GM21423 (cell line): Measurements from ENCODE around the gene TRMT2A.

Experiments
- ATAC-seq: cut with Tn5 transposase; IDR thresholded peaks from one replicate; pipeline ENCODE4 v1.9.1; 2021; ENCODE audit warnings: mild to moderate bottlenecking, moderate library complexity; ENCODE audit not compliant: unreplicated experiment

TRMT2A gene

DNA sequence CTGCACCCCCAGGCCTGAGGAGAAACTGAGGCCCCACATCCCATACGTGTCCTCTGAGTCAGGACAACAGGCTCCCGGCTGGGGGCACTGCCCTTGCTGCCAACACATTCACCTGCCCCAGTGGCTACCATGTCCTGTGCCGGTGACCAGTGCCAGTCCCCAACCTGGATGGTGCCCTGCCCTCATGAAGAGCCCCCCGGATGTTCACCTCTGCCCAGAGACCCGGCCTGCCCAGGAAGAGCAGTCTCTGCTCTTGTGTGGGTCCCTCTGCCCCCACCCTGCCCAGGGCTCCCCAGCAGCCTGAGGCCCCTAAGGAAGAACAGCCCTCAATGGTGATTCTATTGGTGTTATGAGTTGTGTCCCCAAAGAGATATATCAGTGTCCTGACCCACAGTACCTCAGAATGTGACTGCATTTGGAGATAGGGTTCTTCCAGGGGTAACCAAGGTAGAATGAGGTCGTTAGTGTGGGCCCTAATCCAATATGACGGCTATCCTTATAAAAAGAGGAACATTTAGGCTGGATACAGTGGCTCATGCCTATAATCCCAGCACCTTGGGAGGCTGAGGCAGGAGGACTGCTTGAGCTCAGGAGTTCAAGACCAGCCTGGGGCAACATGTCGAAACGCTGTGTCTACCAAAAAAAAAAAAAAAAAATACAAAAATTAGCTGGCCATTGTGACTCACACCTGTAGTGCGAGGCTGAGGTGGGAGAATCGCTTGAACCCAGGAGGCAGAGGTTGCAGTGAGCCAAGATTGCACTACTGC lies 50.2 kb downstream of the TRMT2A start:
- ATAC-seq = no peak

DNA sequence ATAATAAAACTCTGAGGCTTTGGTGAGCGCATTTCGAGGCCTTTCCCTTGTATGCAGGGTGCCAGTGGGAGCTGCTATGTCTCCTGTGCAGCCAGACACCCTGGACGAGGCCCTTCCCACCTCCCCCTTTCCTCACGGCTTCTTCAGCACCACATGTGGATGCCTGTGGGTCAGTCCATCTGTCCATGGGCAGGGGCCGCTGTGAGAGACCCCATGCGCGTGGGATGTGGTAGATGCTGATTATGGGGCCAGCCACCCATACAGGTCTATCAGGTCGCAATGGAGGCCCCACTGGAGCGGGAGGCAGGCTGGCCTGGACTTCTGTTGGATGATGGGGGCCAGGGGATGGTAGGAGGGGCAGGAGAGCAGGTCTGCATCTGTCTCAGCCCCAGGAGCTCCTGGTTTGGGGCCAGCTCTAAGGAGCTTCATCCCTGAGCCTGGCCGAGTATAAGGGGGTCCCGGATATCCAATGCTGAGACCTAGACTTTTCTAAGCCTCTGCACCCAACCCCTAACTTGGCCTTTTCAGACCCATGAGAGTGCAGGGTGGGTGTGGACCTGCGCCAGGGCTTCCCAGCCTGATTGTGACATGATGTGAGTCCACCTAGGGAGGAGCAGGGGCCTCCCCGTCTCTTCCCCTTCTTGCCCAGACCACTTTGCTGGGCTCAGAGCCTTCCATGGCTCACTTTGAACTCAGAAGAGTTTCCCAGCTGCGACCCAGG lies 51.0 kb downstream of the TRMT2A start:
- no peak for ATAC-seq

DNA sequence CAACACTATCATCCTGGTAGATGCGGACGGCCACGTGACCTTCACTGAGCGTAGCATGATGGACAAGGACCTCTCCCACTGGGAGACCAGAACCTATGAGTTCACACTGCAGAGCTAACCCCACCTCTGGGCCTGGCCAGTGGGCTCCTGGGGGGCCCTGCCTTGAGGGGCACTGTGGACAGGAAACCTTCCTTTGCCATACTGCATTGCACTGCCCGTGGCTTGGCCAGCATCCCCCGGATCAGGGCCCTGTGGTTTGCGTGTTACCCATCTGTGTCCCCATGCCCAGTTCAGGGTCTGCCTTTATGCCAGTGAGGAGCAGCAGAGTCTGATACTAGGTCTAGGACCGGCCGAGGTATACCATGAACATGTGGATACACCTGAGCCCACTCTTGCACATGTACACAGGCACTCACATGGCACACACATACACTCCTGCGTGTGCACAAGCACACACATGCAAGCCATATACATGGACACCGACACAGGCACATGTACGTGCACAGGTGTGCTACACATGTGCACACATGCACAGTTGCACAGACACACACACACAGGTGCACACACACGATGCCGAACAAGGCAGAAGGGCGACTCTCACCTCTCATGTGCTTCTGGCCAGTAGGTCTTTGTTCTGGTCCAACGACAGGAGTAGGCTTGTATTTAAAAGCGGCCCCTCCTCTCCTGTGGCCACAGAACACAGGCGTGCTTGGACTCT lies 52.3 kb downstream of the TRMT2A start:
- no peak for ATAC-seq

DNA sequence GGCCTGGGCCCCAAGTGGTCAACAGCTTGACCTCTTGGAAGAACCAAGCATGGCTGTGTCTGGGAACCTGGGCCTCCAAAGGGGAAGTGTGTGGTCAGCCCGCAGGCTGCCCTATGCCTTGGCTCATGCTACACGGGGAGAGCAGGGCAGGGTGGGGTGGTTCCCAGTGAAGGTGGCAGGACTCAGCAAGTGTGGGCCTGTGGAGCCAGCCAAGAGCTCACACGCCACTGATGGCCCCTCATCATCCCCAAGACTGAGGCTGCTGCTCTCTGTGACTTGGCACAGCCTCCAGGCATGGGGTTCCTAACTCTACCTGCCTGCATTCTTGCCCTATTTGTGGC lies 52.9 kb downstream of the TRMT2A start:
- ATAC-seq = no peak

DNA sequence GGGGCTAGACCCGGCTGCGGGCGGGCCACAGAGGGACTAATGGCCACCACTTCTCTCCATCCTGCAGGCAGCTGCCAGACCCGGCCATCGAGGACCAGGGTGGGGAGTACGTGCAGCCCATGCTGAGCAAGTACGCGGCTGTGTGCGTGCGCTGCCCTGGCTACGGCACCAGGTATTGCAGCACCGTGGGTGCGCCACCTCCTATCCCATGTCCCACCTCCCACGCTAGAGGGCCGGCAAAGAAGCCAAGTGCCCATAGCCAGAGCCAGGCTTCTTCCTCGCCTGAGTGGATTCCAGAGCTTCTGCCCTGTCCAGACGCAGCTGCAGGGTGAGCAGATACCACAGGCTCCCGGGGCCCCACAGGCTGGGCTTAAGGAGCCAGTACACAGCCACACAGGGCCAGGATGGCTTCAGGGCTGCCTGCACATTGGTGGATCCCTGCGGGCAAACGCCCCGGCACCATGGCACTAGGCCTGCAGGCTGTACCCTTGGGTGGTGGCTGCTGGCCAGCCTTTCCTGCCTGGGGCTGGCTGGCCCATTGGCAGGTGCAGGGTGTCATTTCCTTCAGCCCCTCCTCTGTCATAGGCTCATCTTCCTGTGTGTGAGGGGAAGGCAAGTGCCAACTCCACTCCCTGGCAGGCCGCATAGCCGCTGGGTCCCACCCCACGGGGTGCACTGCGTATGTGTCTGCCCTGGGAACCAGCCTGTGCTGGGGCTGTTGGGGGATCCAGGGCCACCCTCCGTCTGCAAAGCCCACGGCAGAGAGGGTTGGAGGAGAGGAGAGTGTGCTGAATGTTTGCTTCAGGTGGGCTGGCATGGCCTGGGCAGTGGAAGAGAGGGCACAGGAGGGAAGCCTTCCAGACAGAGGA lies 53.5 kb downstream of the TRMT2A start:
- ATAC-seq = no peak

DNA sequence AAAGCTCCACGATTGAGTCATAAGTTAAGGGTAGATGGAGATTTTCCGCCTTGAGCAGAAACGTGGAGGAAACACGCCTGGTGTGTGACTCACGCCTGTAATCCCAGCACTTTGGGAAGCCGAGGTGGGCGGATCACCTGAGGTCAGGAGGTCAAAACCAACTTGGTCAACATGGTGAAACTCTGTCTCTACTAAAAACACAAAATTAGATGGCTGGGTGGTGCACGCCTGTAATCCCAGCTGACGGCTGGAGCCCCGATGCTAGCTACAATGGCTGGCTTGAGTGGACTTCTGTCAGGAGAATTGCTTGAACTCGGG lies 54.3 kb downstream of the TRMT2A start:
- ATAC-seq = no peak

DNA sequence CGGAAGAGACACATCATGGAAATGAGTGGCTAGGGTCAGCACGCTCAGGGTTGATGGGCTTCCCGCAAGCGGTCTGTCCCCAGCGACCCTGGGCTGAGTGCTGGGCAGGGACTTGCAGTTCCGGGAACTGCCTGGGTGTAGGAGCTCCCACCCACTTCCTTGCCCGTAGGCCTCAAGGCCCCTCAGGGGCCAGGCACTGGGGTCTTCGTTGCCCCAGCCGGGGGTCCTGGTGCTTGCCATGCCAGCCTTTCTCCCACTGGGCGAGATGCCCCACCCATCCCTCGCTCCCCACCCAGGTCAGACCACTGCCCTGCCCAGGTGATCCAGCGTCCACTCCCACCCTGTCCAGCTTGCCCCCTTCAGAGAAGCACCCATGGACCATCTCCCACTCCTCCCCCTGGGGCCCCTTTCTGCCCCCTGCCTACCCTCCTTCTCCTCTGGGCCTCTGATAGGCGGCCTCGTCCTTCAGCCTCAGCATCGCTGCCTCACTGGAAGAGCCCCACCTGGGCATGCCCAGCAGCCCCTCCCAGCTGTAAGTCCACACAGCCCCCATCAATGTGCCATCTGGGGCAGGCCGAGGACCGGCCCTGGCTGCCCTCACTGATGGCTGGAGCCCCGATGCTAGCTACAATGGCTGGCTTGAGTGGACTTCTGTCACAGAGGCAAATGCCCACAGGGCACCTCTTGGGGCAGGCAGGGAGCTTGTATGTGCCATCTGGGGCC lies 54.8 kb downstream of the TRMT2A start:
- no peak for ATAC-seq
